Brain pericyte (primary cell): Measurements from ENCODE around the gene SLC52A1.
"Not testable (repeated sequence)": the region's sequence is repeated elsewhere in the genome, so short reads cannot be mapped to it uniquely, and the experiment has no call there.

ENCODE experiments used
- DNase-seq: peaks from one replicate; pipeline ENCODE4 v3.0.0-alpha.2; 2012; ENCODE audit warnings: low read depth, low spot score

SLC52A1 gene

DNA sequence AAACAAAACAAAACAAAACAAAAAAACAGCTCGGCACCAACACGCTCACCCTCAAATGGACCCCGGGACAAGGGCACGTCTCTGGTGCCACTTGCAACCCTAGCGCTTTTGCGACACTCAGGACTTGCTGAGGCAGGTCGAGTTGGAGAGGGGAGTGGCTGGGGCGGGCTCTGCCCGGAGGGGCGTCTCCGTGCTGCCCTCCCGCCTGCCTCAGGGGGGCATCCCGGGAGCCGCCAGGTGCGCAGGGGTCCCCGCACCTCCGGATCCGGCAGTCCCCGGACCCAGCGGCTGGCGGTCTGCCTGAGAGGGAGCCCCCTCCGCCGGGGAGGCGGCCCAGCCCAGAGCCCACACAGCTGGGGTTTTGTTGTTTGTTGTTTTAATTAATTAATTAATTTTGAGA, at the start of gene SLC52A1:
Gene SLC52A1 (minus strand): TSS at position 112 of the 400 bp plus-strand sequence. CDS start 820 bp downstream, outside the sequence.
- DNase-seq, result no peak

DNA sequence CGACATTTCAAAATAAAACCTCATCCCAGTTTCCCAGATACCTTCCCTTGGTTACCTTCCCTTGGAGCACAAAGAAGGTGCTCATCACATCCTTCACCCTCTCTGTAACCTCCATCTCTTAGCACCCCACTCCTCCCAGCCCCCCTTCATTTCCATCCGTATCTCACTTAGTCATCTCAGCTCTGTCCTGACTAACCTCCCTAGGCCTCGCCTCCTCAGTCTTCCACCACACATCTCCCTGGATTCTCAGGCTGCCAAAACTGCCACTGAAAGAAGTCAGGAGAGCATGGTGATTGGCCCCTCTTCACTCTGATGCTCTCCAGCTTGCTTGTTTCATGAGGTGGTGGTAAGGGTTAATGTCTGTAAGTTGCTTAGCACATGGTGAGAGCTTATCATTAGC, 45.4 kb upstream of the SLC52A1 start:
- no peak for DNase-seq

- peak; percentile 44 for DNase-seq
These were observed 43.1 kb upstream of the SLC52A1 start, which contains the start of gene ZFP3 for GRCh38 chr17:5078106-5079028. Gene ZFP3, plus strand, starts transcription at chr17:5078467. Its CDS starts 13,038 bp downstream, at chr17:5091505.

- peak; percentile 20 for DNase-seq
These were observed 42.5 kb upstream of the SLC52A1 start for GRCh38 chr17:5077781-5078105.

- not testable (repeated sequence) for DNase-seq
These were observed 42.0 kb upstream of the SLC52A1 start for GRCh38 chr17:5077275-5077674.

DNA sequence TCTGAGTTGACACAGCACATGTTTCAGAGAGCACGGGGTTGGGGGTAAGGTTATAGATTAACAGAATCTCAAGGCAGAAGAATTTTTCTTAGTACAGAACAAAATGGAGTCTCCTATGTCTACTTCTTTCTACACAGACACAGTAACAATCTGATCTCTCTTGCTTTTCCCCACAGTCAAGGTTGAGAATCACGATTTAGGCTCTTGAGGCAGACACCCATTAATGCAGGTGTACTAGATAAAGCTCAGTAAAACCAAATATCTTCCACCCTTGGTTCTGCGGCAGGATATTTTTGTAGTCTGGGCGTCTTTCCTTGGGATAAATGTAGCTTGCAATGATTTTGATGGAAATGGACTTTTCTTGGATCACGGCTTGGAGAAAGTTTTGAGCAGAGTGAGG, 40.2 kb upstream of the SLC52A1 start:
- DNase-seq, result not testable (repeated sequence)

DNA sequence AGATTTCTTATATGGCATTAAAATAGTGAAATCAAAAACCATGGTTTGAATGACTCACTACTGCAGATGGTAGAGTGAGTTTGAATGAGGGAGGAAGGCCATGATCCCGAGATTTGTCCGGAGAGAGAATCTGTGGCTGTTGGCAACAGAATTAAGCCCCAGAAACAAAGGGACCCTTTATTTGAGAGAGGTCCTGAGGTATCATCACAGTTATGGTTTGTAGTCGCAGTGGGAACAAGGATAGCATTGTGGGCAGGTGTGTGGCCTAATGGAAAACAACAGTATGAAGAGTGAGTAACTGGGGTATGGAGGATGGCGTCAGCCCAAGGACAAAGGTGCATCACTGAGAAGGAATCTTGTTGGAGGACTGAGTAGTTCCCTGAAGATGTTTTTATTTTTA, 34.5 kb upstream of the SLC52A1 start:
- no peak for DNase-seq

DNA sequence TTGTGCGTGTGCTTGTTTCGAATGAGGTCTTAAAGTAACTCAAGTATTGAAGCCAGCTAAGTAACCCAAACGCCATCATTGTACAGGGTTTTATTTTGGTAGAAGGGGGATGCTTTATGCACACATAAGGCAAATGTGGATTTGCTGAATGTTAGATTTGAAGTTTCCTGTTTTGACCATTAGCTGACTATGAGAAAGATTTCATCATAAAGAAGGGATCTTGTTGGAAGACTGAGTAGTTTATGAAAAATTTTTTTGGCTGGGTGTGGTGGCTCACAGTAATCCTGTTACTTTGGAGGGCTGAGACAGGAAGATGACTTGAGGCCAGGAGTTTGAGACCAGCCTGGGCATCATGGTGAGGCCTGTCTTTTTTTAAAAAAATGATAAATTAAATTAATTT, 33.0 kb upstream of the SLC52A1 start:
- DNase-seq, result no peak

GRCh38 chr17:5065227-5065744, 30.1 kb upstream of the SLC52A1 start:
- no peak for DNase-seq

GRCh38 chr17:5055543-5055942, 20.3 kb upstream of the SLC52A1 start:
- DNase-seq, result no peak

DNA sequence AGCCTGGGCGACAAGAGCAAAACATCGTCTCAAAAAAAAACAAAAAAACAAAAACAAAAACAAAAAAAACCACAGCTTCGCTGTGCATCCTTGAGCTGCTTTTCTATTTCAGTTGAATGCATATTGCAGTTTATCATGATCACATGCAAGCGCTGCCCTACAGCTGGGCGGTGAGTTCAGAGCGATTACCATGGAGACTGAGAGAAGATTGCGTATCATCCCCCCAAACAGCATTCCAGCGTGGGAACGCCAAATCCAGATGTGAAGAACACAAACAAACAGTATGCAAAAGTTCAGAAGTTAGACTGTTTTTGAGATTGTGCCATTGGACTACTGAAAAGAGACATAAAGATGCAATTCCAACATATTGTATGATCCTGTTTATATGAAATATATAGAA, 15.1 kb upstream of the SLC52A1 start:
- DNase-seq, result no peak

GRCh38 chr17:5049314-5049841, 14.2 kb upstream of the SLC52A1 start:
- DNase-seq, result no peak

GRCh38 chr17:5047446-5047845, 12.2 kb upstream of the SLC52A1 start:
- DNase-seq, result no peak

DNA sequence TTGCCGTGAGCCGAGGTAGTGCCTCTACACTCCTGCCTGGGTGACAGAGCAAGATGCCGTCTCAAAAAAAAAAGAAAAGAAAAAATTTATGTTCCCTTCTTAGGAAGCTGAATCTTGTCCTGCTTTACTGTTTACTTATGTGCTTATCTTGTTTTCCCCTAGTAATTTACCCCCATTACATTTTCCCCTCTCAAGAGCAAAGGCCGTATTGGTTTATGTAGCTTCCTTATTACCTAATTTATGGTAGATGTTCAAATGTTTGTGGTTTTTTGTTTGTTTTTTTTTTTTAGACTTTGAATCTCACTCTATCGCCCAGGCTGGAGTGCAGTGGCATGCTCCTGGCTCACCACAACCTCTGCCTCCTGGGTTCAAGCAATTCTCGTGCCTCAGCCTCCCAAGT, 10.3 kb upstream of the SLC52A1 start:
- DNase-seq, result no peak

DNA sequence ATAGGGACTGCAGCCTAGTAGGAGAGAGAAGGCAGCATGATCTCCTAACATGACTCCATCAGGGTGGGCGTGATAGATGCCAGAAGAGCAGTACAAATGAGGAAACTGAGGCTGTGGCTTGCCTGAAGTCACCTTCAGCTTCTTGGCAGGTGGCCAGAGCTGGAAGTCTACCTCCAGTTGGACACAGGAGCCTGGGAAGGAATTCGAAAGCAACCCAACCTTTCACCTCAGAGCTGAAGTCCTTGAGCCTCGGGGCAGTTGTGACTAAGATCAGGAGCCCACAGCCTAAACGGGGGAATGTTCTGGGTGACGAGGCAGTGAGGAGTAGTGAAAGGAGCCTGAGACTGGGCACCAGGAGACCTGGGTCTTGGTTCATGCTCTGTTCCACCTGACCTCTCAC, 9.4 kb upstream of the SLC52A1 start:
- no peak for DNase-seq

DNA sequence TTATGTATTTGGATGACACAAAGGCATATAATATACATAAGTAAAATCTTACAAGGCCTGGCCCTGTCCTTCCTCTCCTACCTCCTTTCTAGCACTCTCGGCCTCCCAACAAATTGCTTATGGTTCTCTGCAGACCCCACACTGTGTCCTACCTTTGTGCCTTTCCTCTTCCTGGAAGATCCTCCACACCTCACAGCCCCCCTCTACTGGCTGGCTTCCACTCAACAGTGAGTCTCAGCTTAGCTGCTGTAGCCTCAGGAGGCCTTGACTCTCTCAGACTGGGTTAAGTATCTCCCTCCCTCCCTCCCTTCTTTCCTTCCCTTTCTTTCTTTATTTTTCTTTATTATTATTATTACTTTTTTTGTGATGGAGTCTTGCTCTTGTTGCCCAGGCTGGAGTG, 8.3 kb upstream of the SLC52A1 start:
- DNase-seq, result no peak

GRCh38 chr17:5042157-5043022, 7.2 kb upstream of the SLC52A1 start:
- DNase-seq, result no peak

DNA sequence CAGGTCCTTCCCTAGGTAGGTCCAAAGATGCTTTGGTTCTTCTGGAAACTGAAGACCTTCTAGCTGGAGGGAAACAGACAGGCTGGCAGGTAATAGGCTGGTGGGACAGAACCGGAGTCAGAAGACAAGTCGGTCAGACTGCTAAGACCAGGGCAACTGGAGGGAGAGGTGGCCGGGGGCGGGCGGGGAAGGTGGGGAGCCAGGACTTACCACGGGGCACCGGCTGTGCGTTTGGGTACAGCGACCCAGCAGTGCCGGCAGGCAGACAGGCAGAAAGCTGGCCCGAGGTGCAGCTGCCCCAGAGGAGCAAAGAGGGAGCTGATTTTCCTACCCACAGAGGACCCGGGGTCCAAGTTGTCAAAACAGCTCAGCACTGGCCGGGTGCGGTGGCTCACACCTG, 575 bp downstream of the SLC52A1 start:
- DNase-seq, result no peak

GRCh38 chr17:5034063-5034462, 1.2 kb downstream of the SLC52A1 start:
- DNase-seq, result no peak

GRCh38 chr17:5033352-5034015, 1.7 kb downstream of the SLC52A1 start:
- DNase-seq, result no peak

- no peak for DNase-seq
These were observed 2.4 kb downstream of the SLC52A1 start for GRCh38 chr17:5032865-5033264.
